ENCODE data around the gene SP110.
A peak's percentile ranks its signal among the peaks of the same experiment; 100 is the strongest.
"Not testable (repeated sequence)": the region's sequence is repeated elsewhere in the genome, so short reads cannot be mapped to it uniquely, and the experiment has no call there.

Gene SP110

GRCh38 chr2:230124757-230125431, 94.9 kb downstream of the SP110 start:
- DNase-seq (ENCODE audit: low read depth in 2 of 2) = peak in 1 of 2 donors; percentile 4

- no peak for DNase-seq (ENCODE audit: low read depth in 2 of 2)
These were observed 95.5 kb downstream of the SP110 start for GRCh38 chr2:230124235-230124634.

- not testable (repeated sequence) for DNase-seq (ENCODE audit: low read depth in 2 of 2)
These were observed 99.4 kb downstream of the SP110 start for GRCh38 chr2:230120376-230120775.

GRCh38 chr2:230119827-230120226, 100.0 kb downstream of the SP110 start:
- DNase-seq (ENCODE audit: low read depth in 2 of 2) = not testable (repeated sequence)
